WTC11 (cell line): ENCODE measurements around the gene RAPH1. TPM values are rescaled to one million over a fixed set of nuclear protein-coding genes. Genes with fewer than 3 reads are reported as not detected.
"Not testable (repeated sequence)": the region's sequence is repeated elsewhere in the genome, so short reads cannot be mapped to it uniquely, and the experiment has no call there.

Experiments used
- ATAC-seq: fragments of 200-7000 bp; cut with Tn5 transposase; 2 replicates; pipeline ENCODE4 v1.10.0; 2021; ENCODE audit warnings: mild to moderate bottlenecking, moderate library complexity
- CTCF ChIA-PET: fragments of 300-600 bp; sonication (Branson Sonifier 250); formaldehyde crosslinking; loops from one replicate; lab custom pipeline; 2021; ENCODE audit warnings: antibody characterized with exemption; lab: Charles Lee
- POLR2A ChIA-PET: fragments of 350-600 bp; sonication (Branson Sonifier 250); formaldehyde crosslinking; loops from one replicate; lab custom pipeline; 2021; ENCODE audit warnings: antibody characterized with exemption; lab: Charles Lee
- DNase-seq: peaks from one replicate; pipeline ENCODE4 v3.0.0; 2021; ENCODE audit warnings: low spot score
- H3K27ac Mint-ChIP-seq: 2 replicates; pipeline ENCODE4 v1.8.0; 2021; ENCODE audit warnings: mixed read lengths
- H3K27me3 Mint-ChIP-seq: 2 replicates; pipeline ENCODE4 v1.8.0; 2021; ENCODE audit warnings: low read depth, mild to moderate bottlenecking, moderate library complexity, mixed read lengths
- H3K36me3 Mint-ChIP-seq: 2 replicates; pipeline ENCODE4 v1.8.0; 2021; ENCODE audit warnings: mixed read lengths
- H3K4me1 Mint-ChIP-seq: 2 replicates; pipeline ENCODE4 v1.8.0; 2022; ENCODE audit warnings: mixed read lengths
- H3K4me3 Mint-ChIP-seq: 2 replicates; pipeline ENCODE4 v1.8.0; 2021; ENCODE audit warnings: mild to moderate bottlenecking, moderate library complexity, mixed read lengths
- H3K9me3 Mint-ChIP-seq: 2 replicates; pipeline ENCODE4 v1.8.0; 2021; ENCODE audit warnings: mixed read lengths
- CBFB ChIP-seq: sonication (generic); formaldehyde crosslinking; IDR thresholded peaks from 2 replicates; pipeline ENCODE4 v1.8.1; 2022; ENCODE audit warnings: mild to moderate bottlenecking, low read depth, missing genetic modification reagents
- FOXK1 ChIP-seq: sonication (generic); formaldehyde crosslinking; IDR thresholded peaks from 2 replicates; pipeline ENCODE4 v1.8.0; 2022; ENCODE audit warnings: mild to moderate bottlenecking, moderate library complexity, missing genetic modification reagents
- FOXP1 ChIP-seq: sonication (generic); formaldehyde crosslinking; IDR thresholded peaks from 2 replicates; pipeline ENCODE4 v1.8.0; 2022; ENCODE audit warnings: missing genetic modification reagents, mild to moderate bottlenecking, moderate library complexity, borderline replicate concordance
- GABPB1 ChIP-seq: sonication (generic); formaldehyde crosslinking; IDR thresholded peaks from 2 replicates; pipeline ENCODE4 v1.8.1; 2023; ENCODE audit warnings: mild to moderate bottlenecking, missing genetic modification reagents
- GTF2I ChIP-seq: fragments of 250-450 bp; sonication (Bioruptor Pico); conservative IDR thresholded peaks from 2 replicates; pipeline ENCODE4 v1.4.0; 2021; ENCODE audit warnings: mild to moderate bottlenecking
- HMGA2 ChIP-seq: fragments of 250-450 bp; sonication (Bioruptor Pico); IDR thresholded peaks from 2 replicates; pipeline ENCODE4 v1.4.0; 2021; ENCODE audit warnings: mild to moderate bottlenecking, moderate library complexity
- SOX15 ChIP-seq: fragments of 250-450 bp; sonication (Bioruptor Pico); IDR thresholded peaks from 2 replicates; pipeline ENCODE4 v1.9.0; 2021; ENCODE audit warnings: mild to moderate bottlenecking
- ZNF317 ChIP-seq: sonication (generic); formaldehyde crosslinking; IDR thresholded peaks from 2 replicates; pipeline ENCODE4 v1.8.1; 2023; ENCODE audit warnings: low read depth, mild to moderate bottlenecking, moderate library complexity, missing genetic modification reagents, borderline replicate concordance
- ZNF416 ChIP-seq: fragments of 250-450 bp; sonication (Bioruptor Pico); IDR thresholded peaks from 2 replicates; pipeline ENCODE4 v1.9.0; 2021; ENCODE audit warnings: mild to moderate bottlenecking, inconsistent platforms
- total RNA-seq: library from RNA; stranded (reverse); gene quantifications from 3 replicates; pipeline ENCODE4 v1.2.3, GENCODE V29; 2021
- TF ChIP-seq, protein P1 (sequence below): sonication (generic); formaldehyde crosslinking; IDR thresholded peaks from 2 replicates; pipeline ENCODE4 v1.8.1; 2023; ENCODE audit warnings: mild to moderate bottlenecking, missing genetic modification reagents, moderate library complexity
- TF ChIP-seq, protein P2 (sequence below): sonication (generic); formaldehyde crosslinking; IDR thresholded peaks from 2 replicates; pipeline ENCODE4 v1.8.1; 2023; ENCODE audit warnings: mild to moderate bottlenecking, moderate library complexity, missing genetic modification reagents
- TF ChIP-seq, protein P3 (sequence below): sonication (generic); formaldehyde crosslinking; IDR thresholded peaks from 2 replicates; pipeline ENCODE4 v1.8.1; 2022; ENCODE audit warnings: mild to moderate bottlenecking, moderate library complexity, missing genetic modification reagents
- TF ChIP-seq, protein P4 (sequence below): fragments of 200-600 bp; IDR thresholded peaks from 2 replicates; pipeline ENCODE4 v1.8.0; 2022; ENCODE audit warnings: antibody characterized with exemption
- TF ChIP-seq, protein P5 (sequence below): fragments of 250-450 bp; sonication (Bioruptor Pico); IDR thresholded peaks from 2 replicates; pipeline ENCODE4 v1.9.0; 2021; ENCODE audit warnings: mild to moderate bottlenecking, borderline replicate concordance

The RAPH1 gene
- total RNA-seq, 1 experiment from 2014 or later = 24.6 TPM

DNA sequence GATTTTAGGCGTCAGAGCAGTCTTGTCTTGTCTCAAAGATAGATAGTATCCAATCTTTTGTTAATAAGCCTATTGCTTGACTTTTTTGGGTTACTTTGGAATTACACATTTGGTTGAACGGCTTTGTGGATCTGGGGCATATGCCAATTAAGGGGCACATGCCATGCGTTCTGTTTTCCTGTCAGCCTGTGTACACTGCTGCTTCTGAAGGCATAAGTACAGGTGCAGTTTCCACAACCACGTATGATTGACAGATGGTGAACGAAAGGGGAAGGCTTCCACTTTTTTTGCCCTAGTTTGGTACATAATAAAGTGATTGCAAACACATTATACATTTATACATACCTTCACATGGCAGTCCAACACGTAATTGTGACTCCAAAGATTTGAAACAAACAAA is 102.3 kb downstream of the RAPH1 start (continued):
- TF ChIP-seq, protein P1, sequence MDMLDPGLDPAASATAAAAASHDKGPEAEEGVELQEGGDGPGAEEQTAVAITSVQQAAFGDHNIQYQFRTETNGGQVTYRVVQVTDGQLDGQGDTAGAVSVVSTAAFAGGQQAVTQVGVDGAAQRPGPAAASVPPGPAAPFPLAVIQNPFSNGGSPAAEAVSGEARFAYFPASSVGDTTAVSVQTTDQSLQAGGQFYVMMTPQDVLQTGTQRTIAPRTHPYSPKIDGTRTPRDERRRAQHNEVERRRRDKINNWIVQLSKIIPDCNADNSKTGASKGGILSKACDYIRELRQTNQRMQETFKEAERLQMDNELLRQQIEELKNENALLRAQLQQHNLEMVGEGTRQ = no peak

DNA sequence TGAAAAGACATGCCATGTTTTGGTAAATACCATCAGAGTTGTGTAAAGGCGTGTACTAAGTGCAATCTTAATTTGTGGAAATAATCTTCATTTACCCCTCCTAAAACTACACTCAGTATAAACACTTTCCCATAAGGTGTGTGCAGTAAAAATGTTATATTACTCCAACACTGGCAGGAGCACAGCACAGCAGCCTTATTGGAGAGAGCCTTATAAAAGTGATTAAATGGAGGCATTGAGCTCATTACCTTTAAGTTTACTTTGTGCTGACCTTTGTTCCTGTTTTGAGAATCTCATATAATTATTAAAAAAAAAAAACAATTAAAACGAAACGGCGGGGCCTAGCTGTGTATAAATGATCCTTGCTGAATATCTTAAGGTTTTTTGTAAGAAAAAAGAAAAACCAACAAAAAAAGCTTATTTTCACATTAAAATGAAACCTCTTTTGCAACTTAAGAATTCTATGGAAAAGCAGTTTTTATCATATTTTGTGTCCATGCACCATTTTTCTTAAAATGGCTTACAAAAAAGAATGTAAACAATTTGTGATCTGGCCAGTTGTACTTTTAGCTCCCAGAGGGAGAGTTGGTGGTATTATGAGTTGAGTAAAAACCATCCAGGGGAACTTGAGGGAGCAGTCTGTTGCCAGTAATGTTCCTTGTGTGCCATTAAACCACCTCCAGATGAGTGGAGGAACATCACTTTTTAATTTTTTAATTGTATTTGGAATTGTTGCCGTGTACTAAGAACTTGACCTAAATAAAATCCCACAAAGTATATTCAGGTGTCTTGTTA is 103.5 kb downstream of the RAPH1 start:
- Mint-ChIP-seq H3K4me1 (no peaks in the 10 kb centered on the region), H3K27ac (no peak overlapping the region), H3K4me3 (no peak overlapping the region), H3K36me3 (peaks cover 32% of the 10 kb centered on the region), H3K27me3 (no peaks in the 10 kb centered on the region), H3K9me3 (no peaks in the 10 kb centered on the region)
- ATAC-seq = no peak
- DNase-seq = no peak
- CTCF ChIA-PET = interaction anchor here (0.5 kb wide), 1 partner anchor 75 kb away, joined by 3 read pairs; no protein-coding TSS in a partner anchor
- TF ChIP-seq FOXK1 (no peak), GABPB1 (CRISPR knock-in tag) (no peak), CBFB (CRISPR knock-in tag) (no peak), ZNF317 (CRISPR knock-in tag) (no peak)
- POLR2A ChIA-PET = no interaction called here

DNA sequence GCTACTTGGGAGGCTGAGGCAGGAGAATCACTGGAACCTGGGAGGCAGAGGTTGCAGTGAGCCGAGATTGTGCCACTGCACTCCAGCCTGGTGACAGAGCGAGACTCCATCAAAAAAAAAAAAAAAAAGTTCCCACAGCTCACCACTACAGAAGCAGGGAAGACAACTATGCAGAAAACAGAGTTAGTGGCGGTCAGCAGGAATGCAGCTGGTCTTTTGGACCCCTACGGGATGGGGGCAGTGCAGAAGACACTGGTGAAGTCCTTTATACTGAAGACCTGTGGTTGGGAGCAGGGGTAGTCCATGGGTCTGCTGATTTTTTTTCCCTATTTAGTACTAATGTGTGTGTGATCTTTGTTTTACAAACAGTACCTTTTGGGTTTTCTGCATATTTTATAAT is 105.5 kb downstream of the RAPH1 start:
- H3K4me3 Mint-ChIP-seq, H3K27me3 Mint-ChIP-seq, CTCF ChIA-PET, H3K4me1 Mint-ChIP-seq, DNase-seq, POLR2A ChIA-PET, H3K9me3 Mint-ChIP-seq, H3K27ac Mint-ChIP-seq: not testable (repeated sequence)
- 0 out of 2 replicates have a peak, but pooled peaks have one; percentile 28 for ATAC-seq
- H3K36me3 Mint-ChIP-seq = peaks cover 35% of the 10 kb centered on the region

DNA sequence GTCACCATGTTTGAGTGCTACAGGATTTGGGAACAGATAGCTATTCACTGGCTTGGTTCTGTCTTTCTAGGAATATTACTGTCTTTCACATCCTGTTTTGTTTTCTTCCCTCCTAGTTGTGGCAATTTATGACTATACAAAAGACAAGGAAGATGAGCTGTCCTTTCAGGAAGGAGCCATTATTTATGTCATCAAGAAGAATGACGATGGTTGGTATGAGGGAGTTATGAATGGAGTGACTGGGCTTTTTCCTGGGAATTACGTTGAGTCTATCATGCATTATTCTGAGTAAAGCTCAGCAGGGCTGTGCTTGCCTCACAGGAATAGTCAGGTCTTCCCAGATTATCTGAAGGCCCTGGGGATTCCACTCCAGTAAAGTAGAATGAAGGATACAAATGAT is 108.0 kb downstream of the RAPH1 start:
- ChIA-PET POLR2A (no interaction called here), CTCF (no interaction called here)
- no peak overlapping the region for H3K4me3 Mint-ChIP-seq
- DNase-seq (no peak), ATAC-seq (no peak)
- TF ChIP-seq SOX15 (CRISPR knock-in tag) (no peak), HMGA2 (CRISPR knock-in tag) (no peak), FOXP1 (CRISPR knock-in tag) (no peak), GTF2I (no peak), ZNF416 (CRISPR knock-in tag) (no peak)
- TF ChIP-seq, protein P2, sequence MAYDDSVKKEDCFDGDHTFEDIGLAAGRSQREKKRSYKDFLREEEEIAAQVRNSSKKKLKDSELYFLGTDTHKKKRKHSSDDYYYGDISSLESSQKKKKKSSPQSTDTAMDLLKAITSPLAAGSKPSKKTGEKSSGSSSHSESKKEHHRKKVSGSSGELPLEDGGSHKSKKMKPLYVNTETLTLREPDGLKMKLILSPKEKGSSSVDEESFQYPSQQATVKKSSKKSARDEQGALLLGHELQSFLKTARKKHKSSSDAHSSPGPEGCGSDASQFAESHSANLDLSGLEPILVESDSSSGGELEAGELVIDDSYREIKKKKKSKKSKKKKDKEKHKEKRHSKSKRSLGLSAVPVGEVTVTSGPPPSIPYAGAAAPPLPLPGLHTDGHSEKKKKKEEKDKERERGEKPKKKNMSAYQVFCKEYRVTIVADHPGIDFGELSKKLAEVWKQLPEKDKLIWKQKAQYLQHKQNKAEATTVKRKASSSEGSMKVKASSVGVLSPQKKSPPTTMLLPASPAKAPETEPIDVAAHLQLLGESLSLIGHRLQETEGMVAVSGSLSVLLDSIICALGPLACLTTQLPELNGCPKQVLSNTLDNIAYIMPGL (CRISPR knock-in tag) = no peak
- TF ChIP-seq, protein P3, sequence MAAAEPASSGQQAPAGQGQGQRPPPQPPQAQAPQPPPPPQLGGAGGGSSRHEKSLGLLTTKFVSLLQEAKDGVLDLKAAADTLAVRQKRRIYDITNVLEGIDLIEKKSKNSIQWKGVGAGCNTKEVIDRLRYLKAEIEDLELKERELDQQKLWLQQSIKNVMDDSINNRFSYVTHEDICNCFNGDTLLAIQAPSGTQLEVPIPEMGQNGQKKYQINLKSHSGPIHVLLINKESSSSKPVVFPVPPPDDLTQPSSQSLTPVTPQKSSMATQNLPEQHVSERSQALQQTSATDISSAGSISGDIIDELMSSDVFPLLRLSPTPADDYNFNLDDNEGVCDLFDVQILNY (CRISPR knock-in tag) = no peak
- TF ChIP-seq, protein P4, sequence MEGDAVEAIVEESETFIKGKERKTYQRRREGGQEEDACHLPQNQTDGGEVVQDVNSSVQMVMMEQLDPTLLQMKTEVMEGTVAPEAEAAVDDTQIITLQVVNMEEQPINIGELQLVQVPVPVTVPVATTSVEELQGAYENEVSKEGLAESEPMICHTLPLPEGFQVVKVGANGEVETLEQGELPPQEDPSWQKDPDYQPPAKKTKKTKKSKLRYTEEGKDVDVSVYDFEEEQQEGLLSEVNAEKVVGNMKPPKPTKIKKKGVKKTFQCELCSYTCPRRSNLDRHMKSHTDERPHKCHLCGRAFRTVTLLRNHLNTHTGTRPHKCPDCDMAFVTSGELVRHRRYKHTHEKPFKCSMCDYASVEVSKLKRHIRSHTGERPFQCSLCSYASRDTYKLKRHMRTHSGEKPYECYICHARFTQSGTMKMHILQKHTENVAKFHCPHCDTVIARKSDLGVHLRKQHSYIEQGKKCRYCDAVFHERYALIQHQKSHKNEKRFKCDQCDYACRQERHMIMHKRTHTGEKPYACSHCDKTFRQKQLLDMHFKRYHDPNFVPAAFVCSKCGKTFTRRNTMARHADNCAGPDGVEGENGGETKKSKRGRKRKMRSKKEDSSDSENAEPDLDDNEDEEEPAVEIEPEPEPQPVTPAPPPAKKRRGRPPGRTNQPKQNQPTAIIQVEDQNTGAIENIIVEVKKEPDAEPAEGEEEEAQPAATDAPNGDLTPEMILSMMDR = no peak
- TF ChIP-seq, protein P5, sequence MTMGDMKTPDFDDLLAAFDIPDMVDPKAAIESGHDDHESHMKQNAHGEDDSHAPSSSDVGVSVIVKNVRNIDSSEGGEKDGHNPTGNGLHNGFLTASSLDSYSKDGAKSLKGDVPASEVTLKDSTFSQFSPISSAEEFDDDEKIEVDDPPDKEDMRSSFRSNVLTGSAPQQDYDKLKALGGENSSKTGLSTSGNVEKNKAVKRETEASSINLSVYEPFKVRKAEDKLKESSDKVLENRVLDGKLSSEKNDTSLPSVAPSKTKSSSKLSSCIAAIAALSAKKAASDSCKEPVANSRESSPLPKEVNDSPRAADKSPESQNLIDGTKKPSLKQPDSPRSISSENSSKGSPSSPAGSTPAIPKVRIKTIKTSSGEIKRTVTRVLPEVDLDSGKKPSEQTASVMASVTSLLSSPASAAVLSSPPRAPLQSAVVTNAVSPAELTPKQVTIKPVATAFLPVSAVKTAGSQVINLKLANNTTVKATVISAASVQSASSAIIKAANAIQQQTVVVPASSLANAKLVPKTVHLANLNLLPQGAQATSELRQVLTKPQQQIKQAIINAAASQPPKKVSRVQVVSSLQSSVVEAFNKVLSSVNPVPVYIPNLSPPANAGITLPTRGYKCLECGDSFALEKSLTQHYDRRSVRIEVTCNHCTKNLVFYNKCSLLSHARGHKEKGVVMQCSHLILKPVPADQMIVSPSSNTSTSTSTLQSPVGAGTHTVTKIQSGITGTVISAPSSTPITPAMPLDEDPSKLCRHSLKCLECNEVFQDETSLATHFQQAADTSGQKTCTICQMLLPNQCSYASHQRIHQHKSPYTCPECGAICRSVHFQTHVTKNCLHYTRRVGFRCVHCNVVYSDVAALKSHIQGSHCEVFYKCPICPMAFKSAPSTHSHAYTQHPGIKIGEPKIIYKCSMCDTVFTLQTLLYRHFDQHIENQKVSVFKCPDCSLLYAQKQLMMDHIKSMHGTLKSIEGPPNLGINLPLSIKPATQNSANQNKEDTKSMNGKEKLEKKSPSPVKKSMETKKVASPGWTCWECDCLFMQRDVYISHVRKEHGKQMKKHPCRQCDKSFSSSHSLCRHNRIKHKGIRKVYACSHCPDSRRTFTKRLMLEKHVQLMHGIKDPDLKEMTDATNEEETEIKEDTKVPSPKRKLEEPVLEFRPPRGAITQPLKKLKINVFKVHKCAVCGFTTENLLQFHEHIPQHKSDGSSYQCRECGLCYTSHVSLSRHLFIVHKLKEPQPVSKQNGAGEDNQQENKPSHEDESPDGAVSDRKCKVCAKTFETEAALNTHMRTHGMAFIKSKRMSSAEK (CRISPR knock-in tag) = no peak
- H3K27ac Mint-ChIP-seq = no peak overlapping the region
- H3K27me3 Mint-ChIP-seq = no peaks in the 10 kb centered on the region
- H3K9me3 Mint-ChIP-seq = no peaks in the 10 kb centered on the region
- H3K36me3 Mint-ChIP-seq = peaks cover 40% of the 10 kb centered on the region
- H3K4me1 Mint-ChIP-seq = no peaks in the 10 kb centered on the region
